Suppressor macrophage treated with lipopolysaccharide for 1 hour (primary cell): ENCODE data around the gene SNX9.

Source experiments
- DNase-seq, 3 donors: peaks; one replicate each; pipeline ENCODE4 v3.0.0-alpha.2; 2020 to 2022

SNX9 gene

GRCh38 chr6:157804448-157805327, 18.4 kb upstream of the SNX9 start:
- DNase-seq, result peak in 1 of 3 donors; percentile 26

DNA sequence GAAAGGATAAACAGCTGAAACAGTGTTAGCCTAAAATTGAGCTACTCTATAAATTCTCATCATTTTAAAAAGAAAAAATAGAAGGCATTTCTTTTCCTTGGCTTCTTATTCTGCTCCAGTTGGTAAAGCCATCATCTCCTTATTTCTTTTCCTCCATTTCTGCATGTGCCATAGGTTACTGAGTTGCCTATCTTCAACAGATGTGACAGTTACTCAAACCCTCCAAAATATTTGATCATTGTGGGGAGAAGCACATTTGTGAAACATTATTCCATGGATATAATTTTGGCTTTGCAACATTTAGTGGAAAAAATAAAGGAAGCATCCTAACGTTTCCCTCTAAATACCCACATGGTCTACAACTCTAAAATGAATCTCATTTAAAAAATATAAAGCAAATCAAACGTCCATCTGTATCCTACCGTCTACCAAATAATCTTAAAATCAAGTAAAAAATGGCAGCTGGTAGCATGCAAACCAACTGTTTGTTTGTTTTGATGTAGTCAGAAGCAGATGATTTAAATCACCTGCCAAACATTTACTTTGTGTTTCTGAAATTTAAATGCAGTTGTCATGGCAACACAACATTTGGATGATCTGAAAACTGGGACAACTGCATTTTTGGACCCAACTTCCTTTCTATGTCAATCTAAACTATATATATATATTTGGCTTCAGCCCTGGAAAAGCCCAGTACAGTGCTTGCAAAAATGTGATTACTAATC, 16.8 kb upstream of the SNX9 start:
- DNase-seq, result no peak

DNA sequence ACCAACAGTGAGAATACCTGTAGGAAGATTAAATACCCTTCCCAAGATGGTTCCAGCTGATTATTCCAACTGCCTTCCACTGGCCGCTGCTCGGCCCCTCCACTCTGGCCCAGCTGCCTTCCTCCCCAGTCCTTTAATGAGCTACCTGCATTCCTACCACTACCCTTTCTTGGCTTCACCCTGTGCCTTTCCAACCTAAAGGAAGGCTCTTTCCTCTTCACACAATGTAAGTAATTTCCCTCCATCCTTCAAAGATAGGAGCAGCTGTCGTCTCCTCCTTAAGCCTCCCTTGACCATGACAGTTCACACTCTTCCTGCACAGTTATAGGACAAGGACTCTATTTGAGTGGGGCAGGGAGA, 16.2 kb upstream of the SNX9 start:
- no peak for DNase-seq

DNA sequence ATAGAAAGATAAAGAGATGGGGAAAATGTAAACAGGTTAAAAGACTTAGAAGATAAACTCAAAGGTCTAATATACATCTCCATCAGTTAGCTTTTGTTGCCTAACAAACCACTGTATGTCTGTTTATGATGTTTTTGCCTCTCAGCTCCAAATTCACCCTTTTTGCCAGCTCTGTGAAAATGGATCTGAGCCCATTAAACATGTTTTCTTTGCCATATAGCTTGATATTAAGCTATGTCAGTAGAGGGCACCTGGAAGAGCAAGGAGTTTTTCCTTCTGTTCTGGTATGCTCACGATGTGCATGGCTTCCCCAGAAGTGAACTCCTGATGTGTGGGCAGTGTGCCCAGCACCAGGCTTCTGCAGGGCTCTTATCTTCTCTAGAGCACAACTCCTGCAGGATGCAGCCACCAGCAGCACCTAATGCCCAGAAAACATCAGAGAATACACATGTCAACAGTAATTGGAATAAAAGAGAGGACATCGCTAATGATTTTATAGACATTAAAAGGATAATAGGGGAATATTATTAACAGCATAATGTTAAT, 14.6 kb upstream of the SNX9 start:
- DNase-seq, result no peak

DNA sequence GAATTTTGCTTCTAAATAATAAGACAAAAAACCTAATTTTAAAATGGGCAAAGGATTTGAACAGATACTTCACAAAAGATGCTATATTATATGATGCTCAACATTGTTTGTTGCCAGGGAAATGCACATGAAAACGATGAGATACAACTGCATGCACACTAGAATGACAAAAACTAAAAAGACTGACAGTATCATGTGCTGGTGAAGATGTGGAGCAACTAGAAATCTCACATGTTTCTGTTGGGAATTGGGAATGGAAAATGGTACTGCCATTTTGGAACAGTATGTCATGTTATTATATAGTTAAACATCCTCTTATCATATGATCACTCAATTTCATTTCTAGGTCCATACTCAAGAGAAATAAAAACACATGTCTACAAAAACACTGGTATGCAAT, 13.4 kb upstream of the SNX9 start:
- DNase-seq, result no peak

GRCh38 chr6:157811137-157811475, 11.9 kb upstream of the SNX9 start:
- DNase-seq, result no peak

GRCh38 chr6:157811476-157812173, 11.4 kb upstream of the SNX9 start:
- peak; percentile 30 to 61 (median 36) for DNase-seq

- no peak for DNase-seq
Measured at GRCh38 chr6:157812425-157813171, 10.4 kb upstream of the SNX9 start.

GRCh38 chr6:157813191-157813590, 9.9 kb upstream of the SNX9 start:
- peak in 1 of 3 donors; percentile 22 for DNase-seq

GRCh38 chr6:157813750-157814455, 9.1 kb upstream of the SNX9 start:
- no peak for DNase-seq

DNA sequence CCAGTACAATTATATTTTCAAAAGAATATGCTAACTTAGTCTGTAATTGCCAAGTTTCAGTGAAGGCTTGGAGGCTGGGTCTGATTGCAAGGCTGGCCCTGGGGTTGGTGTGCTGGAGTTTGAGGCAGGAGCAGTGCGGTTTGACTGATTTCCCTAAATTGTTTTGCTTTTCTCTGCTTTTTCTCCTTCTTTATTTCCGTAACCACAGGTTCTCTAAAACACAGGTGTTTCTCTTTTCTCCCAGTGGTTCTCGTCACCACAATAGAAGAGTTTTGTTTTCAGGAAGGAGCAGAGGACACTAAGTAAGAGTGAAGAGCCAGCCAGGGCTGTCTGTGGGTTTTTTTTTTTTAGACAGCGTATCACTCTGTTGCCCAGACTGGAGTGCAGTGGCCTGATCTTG, 8.2 kb upstream of the SNX9 start:
- no peak for DNase-seq

GRCh38 chr6:157821342-157822033, 1.6 kb upstream of the SNX9 start:
- DNase-seq, result no peak

- no peak for DNase-seq
Measured at GRCh38 chr6:157822245-157823000, 623 bp upstream of the SNX9 start.

GRCh38 chr6:157823528-157824370, 703 bp downstream of the SNX9 start:
- peak; percentile 73 to 81 (median 75) for DNase-seq

DNA sequence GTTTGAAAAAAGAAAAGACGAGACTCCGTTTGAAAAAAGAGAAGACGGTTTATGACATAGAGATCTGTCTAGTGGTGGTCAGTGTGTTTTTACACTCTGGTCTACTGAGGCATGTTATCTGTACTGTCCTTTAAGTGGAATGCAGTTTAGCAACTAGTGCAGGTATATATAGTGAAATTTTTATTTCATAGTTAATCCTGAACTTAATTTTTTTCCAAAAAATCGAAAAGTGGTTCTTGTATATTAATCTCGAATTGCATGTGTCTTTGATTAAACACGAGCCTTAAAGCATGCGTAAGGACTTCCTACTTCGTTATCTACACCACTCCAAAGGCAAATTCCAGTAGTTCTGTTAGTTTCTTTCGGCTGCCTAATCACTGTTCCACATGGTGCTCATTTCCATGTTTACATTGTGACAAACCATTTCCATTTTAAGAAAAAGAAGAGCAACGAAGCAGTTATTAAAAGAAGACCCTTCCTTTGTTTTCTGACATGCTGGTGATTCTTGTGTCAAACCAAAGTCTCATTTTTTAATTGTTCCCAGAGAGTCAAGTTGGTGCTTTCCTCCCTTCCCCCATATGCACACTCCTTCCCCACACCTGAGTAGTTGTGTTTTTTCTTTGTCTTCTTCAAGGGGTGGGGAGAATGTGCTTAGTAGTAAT, 2.3 kb downstream of the SNX9 start:
- DNase-seq, result no peak

DNA sequence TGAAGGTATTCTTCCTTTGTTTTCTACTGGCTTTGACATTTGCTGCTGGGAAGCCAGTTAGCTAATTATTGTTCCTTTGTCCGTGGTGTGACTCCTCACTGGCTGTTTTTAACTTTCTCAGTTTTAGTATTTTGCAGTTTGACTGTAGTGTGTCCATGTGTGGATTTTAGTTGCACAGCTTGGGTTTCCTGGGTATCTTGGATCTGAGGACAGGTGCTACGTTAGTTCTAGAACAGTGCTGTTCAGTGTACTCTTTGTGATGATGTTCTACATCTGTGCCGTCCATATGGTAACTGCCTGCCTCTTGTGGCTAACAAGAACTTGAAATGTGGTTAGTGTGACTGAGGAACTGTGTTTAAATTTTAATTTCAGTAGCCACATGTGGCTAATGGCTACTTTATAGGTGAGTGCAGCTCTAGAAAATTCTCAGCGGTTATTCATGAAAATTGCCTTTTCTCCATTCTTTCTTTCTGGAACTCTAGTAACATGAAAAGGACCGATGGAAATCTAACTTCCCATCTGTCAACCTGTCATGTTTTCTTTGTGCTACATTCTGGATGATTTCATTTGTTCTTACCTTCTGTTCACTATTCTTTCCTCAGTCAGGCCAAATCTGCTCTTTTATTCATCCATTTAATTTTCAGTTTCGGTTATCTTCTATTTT, 7.4 kb downstream of the SNX9 start:
- DNase-seq, result no peak

DNA sequence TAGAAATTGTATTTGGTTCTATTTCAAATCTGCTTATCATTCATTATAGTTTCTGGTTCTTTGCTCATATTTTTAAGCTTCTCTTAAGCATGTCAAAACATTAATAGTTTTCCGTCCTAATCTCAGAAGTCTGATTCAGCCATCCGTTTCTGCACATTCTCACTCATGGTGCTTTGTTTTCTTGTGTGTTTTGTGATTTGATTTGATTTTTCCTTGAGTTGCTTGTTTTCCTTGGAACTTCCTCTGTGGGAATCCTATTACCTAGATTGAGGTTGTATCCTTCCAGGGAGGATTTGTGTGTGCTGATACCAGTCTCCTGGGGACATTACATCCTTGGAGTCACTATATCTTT, 7.9 kb downstream of the SNX9 start:
- DNase-seq, result no peak

GRCh38 chr6:157831424-157832249, 8.6 kb downstream of the SNX9 start:
- DNase-seq, result peak; percentile 40 to 57 (median 42)
